HUES6 (cell line): ENCODE results near the gene LPCAT1.
"Not testable (repeated sequence)": the region's sequence is repeated elsewhere in the genome, so short reads cannot be mapped to it uniquely, and the experiment has no call there.

Experiments used
- H3K27ac ChIP-seq: 2 replicates; pipeline ENCODE4 v1.7.0; 2013; ENCODE audit warnings: low read depth, mild to moderate bottlenecking, low read length, inconsistent platforms
- H3K27me3 ChIP-seq: 2 replicates; pipeline ENCODE4 v1.6.1; 2013; ENCODE audit warnings: low read length; ENCODE audit not compliant: control insufficient read depth, insufficient read depth
- H3K36me3 ChIP-seq: 2 replicates; pipeline ENCODE4 v1.6.1; 2013; ENCODE audit warnings: low read length; ENCODE audit not compliant: control insufficient read depth, insufficient read depth
- H3K4me1 ChIP-seq: 2 replicates; pipeline ENCODE4 v1.6.1; 2013; ENCODE audit warnings: low read length; ENCODE audit not compliant: control insufficient read depth, insufficient read depth
- H3K4me3 ChIP-seq: 2 replicates; pipeline ENCODE4 v1.5.1; 2013; ENCODE audit warnings: low read depth, low read length
- H3K9ac ChIP-seq: one replicate; pipeline ENCODE4 v1.6.1; 2013; ENCODE audit warnings: mild to moderate bottlenecking, low read length
- H3K9me3 ChIP-seq: 2 replicates; pipeline ENCODE4 v1.6.1; 2013; ENCODE audit warnings: low read depth, low read length; ENCODE audit not compliant: control insufficient read depth, insufficient read depth

The LPCAT1 gene

DNA sequence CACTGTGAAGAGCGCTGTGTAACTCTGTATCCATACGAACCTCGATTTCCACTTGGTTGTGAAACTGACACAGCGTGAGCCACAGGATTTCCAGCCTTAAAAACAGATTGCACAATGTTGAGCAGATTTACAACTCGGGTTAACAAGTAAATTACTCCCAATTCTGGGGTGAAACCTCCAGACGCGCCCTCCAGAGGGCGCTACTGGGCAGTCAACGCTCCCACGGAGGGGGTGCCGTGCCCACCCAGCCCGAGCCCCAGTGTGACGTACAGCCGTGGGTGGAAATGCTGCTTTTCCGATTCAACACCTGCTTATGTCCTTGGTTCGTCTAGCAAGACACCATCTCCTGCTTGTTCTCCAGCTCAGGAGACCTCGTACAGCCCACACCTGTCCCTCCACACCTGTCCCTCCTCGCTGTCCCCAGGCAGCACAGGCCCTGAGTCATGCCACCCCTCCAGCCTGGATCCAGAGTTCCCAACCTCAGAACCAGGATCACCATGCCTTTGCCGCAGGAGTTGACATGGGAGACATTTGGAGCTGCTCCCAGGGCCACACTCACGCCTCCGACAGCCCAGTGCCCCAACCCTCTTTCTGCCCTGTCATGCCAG is 44.1 kb downstream of the LPCAT1 start:
- H3K27me3 ChIP-seq, result no peaks in the 10 kb centered on the region
- no peaks in the 10 kb centered on the region for H3K4me1 ChIP-seq
- peaks cover 83% of the 10 kb centered on the region for H3K36me3 ChIP-seq
- H3K9me3 ChIP-seq, result no peaks in the 10 kb centered on the region
- H3K4me3 ChIP-seq, result no peak overlapping the region
- no peak overlapping the region for H3K9ac ChIP-seq
- no peak overlapping the region for H3K27ac ChIP-seq

DNA sequence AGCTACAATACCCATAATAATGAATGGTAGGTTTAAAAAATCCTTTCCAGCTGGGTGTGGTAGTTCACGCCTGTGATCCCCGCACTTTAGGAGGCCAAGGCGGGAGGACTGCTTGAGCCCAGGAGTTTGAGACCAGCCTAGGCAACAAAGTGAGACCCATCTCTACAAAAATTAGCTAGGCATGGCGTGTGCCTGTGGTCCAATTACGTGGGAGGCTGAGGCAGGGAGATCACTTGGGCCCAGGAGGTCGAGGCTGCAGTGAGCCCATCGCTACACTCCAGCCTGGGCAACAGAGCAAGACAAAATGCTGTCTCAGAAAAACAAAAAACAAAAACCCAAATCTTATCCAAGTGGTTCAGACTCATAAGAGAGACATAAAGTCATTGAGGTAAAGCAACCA is 44.7 kb downstream of the LPCAT1 start:
- H3K4me1 ChIP-seq, result no peaks in the 10 kb centered on the region
- no peak overlapping the region for H3K9ac ChIP-seq
- no peak overlapping the region for H3K27ac ChIP-seq
- peaks cover 83% of the 10 kb centered on the region for H3K36me3 ChIP-seq
- H3K4me3 ChIP-seq, result no peak overlapping the region
- no peaks in the 10 kb centered on the region for H3K9me3 ChIP-seq
- H3K27me3 ChIP-seq, result no peaks in the 10 kb centered on the region

DNA sequence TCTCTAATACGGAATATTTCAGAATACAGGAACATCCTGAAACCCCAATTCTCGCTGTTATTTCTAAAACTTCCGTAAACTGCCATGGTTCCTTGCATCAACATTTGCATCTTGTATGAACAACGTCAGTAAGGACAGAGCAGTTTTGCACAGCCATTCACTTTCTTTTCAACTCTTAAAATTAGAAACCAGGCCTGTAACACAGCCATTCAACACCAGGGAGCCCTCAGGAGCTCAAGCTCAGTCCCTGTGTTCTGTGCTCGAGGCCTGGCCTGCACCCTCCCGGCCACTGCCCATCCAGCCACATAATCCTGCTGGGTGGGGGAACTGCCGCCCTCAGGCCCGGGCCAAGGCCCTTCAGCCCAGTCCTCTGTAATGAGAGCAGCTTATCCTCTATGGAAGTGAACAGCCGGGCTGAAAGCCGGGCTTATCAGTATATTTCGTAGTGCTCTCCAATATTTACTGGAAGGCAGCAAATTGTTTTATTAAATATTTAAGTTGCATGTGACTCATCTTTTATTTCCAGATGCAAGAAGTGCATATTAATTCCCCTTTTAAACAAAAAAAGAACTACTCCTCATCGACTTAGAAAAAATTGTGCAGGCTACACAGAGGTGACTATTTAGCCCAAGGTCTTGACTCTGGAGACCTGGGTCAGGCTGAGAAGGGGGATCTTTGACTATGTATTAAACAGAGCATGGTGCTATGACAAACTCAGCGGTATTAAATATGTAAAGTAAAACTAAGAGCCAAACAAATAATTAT is 45.3 kb downstream of the LPCAT1 start:
- Histone ChIP-seq H3K4me1 (no peaks in the 10 kb centered on the region), H3K27me3 (no peaks in the 10 kb centered on the region), H3K9ac (no peak overlapping the region), H3K27ac (no peak overlapping the region), H3K4me3 (no peak overlapping the region), H3K9me3 (no peaks in the 10 kb centered on the region), H3K36me3 (peaks cover 83% of the 10 kb centered on the region)

DNA sequence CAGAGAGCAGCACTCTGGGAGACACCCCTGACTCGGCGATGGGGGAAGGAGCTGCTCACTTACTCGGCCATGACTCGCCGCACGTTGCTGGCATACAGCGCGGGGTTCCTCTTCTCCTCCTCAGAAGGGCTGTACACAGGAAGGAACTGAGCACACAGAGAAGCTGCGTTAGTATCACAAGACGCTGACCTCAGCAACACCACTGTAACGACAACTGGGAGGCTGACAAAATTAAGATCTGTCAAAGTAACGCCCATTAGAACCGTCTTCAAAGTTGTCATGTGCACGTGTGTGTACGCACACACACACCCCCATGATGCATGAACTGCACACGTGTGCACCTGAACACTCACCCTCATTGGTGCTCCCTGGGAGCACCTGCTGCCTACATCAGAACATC is 46.4 kb downstream of the LPCAT1 start:
- Histone ChIP-seq H3K4me1 (no peaks in the 10 kb centered on the region), H3K27ac (no peak overlapping the region), H3K4me3 (no peak overlapping the region), H3K27me3 (no peaks in the 10 kb centered on the region), H3K9me3 (no peaks in the 10 kb centered on the region), H3K9ac (no peak overlapping the region), H3K36me3 (peaks cover 87% of the 10 kb centered on the region)

DNA sequence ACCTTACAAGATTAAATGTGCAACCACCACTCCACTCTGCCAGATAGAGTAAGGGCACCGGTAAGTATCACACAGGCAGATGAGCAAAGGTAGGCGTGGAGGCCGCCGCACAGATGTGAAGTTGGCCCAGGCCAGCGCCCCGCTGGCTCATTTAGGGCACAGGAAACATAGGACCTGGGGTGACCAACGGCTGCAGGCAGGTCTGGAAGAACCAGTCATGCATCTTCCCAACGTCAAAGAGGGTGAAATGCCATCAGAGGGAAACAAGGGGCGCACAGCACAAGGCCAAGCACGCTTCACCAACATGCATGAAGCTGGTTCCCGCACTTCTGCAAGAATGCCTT is 46.8 kb downstream of the LPCAT1 start:
- Histone ChIP-seq H3K9me3 (no peaks in the 10 kb centered on the region), H3K4me1 (no peaks in the 10 kb centered on the region), H3K27ac (no peak overlapping the region), H3K27me3 (no peaks in the 10 kb centered on the region), H3K36me3 (peaks cover 89% of the 10 kb centered on the region), H3K4me3 (no peak overlapping the region), H3K9ac (no peak overlapping the region)

DNA sequence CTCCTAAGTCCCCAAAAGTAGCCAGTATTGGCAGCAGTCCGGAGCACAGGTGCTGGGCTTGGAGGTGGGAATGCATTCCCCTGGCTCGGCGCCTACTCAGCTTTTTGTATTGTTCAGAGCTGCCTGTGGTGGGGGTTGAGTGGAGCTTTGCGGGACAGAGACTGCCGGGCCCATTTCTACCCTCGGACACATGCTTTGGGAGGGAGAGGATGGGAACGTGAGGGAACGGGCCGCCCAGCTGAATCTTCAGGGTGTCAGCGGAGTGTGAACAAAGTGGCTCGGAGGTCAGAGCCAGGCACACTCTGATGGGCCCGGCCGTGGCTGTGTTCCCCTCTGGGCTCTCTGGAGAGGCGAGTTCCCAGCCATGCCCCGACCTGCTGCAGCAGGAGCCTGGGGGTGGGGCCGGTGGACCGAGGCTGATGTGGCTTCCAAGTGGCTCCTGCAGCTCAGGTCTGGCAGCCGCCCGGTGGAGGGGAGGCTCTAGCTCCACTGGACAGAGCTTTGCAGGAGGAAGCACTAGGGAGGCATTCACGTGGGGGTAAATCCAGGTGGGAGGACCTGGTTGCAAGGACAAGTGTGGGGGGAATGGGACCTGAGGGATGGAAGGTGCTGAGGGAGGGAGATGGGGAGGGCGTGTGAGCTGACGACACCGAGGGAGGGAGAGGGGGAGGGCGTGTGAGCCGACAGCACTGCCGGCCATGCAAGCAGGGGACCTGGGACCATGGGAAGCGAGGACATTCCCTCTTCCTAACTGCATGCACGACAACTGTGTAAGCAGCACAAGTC is 47.4 kb downstream of the LPCAT1 start:
- no peaks in the 10 kb centered on the region for H3K4me1 ChIP-seq
- H3K27me3 ChIP-seq, result no peaks in the 10 kb centered on the region
- no peak overlapping the region for H3K27ac ChIP-seq
- H3K9me3 ChIP-seq, result no peaks in the 10 kb centered on the region
- H3K9ac ChIP-seq, result no peak overlapping the region
- peaks cover 92% of the 10 kb centered on the region for H3K36me3 ChIP-seq
- no peak overlapping the region for H3K4me3 ChIP-seq

DNA sequence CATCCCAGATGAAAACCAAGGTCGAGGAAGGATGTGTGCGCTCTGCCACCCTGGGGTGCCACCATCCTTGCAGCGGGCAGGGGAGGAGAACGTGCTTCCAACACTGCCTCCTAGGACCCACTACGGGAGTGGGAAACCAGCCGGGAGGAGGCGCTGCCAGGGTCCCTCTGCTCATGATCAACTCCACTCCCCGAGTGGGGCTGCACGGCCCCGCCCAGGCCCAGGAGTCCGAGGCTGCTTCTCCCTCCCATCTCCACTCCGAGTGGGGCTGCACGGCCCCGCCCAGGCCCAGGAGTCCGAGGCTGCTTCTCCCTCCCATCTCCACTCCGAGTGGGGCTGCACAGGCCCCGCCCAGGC is 48.2 kb downstream of the LPCAT1 start:
- H3K4me1 ChIP-seq, H3K27ac ChIP-seq, H3K9ac ChIP-seq, H3K27me3 ChIP-seq, H3K9me3 ChIP-seq, H3K4me3 ChIP-seq: not testable (repeated sequence)
- peaks cover 95% of the 10 kb centered on the region for H3K36me3 ChIP-seq

DNA sequence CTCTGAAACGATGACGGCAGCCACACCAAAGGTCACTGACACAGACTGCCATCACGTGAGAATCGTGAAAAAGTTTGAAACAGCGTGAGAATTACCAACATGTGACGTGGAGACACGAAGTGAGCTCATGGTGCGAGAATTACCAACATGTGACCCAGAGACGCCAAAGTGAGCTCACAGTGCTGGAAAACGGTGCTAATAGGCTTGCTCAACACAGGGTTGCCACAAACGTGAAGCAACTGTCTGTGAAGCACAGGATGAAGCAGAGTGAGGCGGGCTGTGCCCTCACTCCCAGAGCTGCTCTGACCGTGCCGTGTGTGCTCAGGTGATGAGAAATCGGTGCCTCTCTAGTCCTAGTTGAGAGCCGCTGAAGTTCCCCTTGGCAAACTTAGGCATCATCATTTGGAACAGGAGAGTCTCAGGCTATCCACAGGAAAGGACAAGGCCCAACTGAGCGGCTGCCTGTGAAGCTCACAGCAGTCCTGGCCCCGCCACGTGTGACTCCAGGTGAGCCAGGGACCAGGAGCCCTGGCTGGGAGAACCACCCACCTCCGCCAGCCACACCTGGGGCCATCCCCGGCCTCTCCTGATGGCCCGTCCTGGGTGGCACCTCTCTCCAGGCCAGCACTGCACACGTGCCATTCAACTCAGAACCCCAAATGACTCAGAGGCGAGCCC is 48.8 kb downstream of the LPCAT1 start:
- no peaks in the 10 kb centered on the region for H3K4me1 ChIP-seq

DNA sequence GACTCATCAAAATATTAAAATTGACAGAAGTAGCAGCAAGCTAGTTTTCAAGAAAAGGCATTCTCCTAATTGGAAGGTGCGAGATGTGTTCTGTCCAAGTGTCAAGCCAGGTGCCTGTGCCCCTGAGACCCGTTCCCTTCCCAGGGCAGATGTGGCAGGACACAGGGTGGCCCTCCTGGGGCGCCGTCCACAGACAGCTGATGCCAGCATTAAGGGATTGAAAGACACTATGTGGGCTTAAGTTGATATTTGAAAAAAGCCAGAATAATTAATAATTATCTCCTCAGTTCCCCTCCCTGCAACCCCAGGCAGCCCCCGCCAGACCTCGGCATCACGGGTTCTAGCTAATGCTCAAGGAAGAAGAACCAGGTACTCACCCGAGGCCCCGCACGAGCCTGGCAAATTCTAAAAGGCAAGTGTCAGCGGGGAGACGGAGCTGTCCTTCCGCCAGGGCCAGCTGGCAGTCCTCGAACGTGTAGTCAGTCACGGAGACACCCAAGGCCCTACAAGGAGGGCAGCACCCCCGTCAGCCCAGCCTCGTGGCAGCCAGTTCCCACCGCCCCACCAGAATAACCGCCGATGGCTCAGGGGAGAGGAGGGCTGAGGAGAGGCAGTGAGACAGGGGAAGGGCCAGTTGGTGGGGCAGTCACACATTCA is 49.4 kb downstream of the LPCAT1 start:
- Histone ChIP-seq H3K9me3 (no peaks in the 10 kb centered on the region), H3K9ac (no peak overlapping the region), H3K27me3 (no peaks in the 10 kb centered on the region), H3K36me3 (peaks cover 96% of the 10 kb centered on the region), H3K27ac (no peak overlapping the region), H3K4me3 (no peak overlapping the region), H3K4me1 (no peaks in the 10 kb centered on the region)

More for the DNA sequence above, 48.8 kb downstream of the LPCAT1 start:
- Histone ChIP-seq H3K4me3 (no peak overlapping the region), H3K9ac (no peak overlapping the region), H3K36me3 (peaks cover 98% of the 10 kb centered on the region), H3K27ac (no peak overlapping the region), H3K9me3 (no peaks in the 10 kb centered on the region), H3K27me3 (no peaks in the 10 kb centered on the region)

DNA sequence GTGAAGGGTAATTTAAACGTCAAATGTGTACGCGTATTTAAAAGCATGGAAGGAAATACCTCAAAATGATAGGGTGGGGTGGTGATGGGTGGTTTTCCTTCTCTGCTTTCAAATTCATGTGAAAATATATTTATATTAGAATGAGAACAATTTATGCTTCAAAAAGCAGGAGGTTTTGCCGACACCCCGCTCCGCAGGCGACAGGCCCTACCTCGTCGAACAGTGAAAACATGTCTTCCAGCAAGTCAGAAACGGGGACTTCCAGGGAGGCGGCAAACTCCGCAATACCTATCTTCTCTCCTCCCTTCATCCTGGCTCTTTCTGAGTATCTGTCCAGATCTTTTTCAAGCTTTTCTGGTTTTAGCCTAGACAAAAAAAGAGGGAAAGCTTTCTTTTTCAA is 50.0 kb downstream of the LPCAT1 start:
- Histone ChIP-seq H3K4me1 (no peaks in the 10 kb centered on the region), H3K36me3 (peaks cover 95% of the 10 kb centered on the region), H3K9ac (no peak overlapping the region), H3K27ac (no peak overlapping the region), H3K4me3 (no peak overlapping the region), H3K9me3 (no peaks in the 10 kb centered on the region), H3K27me3 (no peaks in the 10 kb centered on the region)
